ENCODE data around the gene FFAR3. TPM values are rescaled to one million over a fixed set of nuclear protein-coding genes. Genes with fewer than 3 reads are reported as not detected.
A peak's percentile ranks its signal among the peaks of the same experiment; 100 is the strongest.

Gene FFAR3
- total and polyA plus RNA-seq, 2 of the 13 experiments (the other 11 are each of a cell fraction or from before 2014, with no cell fraction given): not detected

DNA sequence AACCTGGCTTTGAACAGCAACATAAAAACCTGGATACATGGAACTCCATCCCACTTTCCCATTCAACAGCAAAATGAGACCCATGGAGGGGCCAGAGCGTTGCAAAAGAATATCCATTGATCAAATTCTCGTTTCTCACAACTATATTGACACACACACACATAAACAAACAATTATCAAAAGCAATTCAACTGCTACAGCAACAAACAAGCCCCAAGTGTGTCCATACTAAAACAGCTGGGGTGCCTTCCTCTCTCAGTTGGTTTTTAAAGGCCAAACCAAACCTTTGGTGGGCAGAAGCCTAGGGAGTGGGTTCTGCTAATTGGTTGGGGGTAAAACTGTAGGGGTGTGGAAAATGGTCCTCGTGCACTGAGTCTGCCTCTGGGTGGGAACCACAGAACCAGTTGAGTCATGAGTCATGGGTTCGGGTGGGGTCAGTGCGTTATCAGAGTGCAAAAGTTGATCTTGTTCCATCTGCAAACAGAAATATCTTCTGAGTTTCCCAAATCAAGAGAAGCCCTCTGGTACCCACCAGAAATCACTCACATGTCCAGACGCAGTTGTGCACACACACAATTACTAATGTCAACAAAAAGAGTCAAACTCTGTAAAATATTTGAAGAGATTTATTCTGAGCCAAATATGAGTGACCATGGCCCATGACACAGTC, 31.1 kb downstream of the FFAR3 start (continued):
- TF ChIP-seq DMAP1 (CRISPR knock-in tag; IDR thresholded peaks at IDR 0.05) (0 out of 2 replicates have a peak, but pooled peaks have one; percentile 5), MTA1 (CRISPR knock-in tag; IDR thresholded peaks at IDR 0.05; ENCODE audit: borderline replicate concordance) (peak; percentile 39; the same call in 1 of the 2 replicates), SOX6 (IDR thresholded peaks at IDR 0.05) (no peak), SOX6 (CRISPR knock-in tag; IDR thresholded peaks at IDR 0.05) (peak; percentile 56; the same call in 1 of the 2 replicates), SALL1 (CRISPR knock-in tag; IDR thresholded peaks at IDR 0.05) (peak; percentile 82), NCOA2 (CRISPR knock-in tag; IDR thresholded peaks at IDR 0.05) (0 out of 2 replicates have a peak, but pooled peaks have one; percentile 48), ZMYM2 (CRISPR knock-in tag; IDR thresholded peaks at IDR 0.05) (no peak)
- TF ChIP-seq, protein P1, sequence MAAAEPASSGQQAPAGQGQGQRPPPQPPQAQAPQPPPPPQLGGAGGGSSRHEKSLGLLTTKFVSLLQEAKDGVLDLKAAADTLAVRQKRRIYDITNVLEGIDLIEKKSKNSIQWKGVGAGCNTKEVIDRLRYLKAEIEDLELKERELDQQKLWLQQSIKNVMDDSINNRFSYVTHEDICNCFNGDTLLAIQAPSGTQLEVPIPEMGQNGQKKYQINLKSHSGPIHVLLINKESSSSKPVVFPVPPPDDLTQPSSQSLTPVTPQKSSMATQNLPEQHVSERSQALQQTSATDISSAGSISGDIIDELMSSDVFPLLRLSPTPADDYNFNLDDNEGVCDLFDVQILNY (CRISPR knock-in tag; conservative IDR thresholded peaks at IDR 0.05): no peak
- TF ChIP-seq, protein P2, sequence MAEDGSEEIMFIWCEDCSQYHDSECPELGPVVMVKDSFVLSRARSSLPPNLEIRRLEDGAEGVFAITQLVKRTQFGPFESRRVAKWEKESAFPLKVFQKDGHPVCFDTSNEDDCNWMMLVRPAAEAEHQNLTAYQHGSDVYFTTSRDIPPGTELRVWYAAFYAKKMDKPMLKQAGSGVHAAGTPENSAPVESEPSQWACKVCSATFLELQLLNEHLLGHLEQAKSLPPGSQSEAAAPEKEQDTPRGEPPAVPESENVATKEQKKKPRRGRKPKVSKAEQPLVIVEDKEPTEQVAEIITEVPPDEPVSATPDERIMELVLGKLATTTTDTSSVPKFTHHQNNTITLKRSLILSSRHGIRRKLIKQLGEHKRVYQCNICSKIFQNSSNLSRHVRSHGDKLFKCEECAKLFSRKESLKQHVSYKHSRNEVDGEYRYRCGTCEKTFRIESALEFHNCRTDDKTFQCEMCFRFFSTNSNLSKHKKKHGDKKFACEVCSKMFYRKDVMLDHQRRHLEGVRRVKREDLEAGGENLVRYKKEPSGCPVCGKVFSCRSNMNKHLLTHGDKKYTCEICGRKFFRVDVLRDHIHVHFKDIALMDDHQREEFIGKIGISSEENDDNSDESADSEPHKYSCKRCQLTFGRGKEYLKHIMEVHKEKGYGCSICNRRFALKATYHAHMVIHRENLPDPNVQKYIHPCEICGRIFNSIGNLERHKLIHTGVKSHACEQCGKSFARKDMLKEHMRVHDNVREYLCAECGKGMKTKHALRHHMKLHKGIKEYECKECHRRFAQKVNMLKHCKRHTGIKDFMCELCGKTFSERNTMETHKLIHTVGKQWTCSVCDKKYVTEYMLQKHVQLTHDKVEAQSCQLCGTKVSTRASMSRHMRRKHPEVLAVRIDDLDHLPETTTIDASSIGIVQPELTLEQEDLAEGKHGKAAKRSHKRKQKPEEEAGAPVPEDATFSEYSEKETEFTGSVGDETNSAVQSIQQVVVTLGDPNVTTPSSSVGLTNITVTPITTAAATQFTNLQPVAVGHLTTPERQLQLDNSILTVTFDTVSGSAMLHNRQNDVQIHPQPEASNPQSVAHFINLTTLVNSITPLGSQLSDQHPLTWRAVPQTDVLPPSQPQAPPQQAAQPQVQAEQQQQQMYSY (CRISPR knock-in tag; IDR thresholded peaks at IDR 0.05): peak; percentile 51; the same call in 1 of the 2 replicates
- TF ChIP-seq, protein P3, sequence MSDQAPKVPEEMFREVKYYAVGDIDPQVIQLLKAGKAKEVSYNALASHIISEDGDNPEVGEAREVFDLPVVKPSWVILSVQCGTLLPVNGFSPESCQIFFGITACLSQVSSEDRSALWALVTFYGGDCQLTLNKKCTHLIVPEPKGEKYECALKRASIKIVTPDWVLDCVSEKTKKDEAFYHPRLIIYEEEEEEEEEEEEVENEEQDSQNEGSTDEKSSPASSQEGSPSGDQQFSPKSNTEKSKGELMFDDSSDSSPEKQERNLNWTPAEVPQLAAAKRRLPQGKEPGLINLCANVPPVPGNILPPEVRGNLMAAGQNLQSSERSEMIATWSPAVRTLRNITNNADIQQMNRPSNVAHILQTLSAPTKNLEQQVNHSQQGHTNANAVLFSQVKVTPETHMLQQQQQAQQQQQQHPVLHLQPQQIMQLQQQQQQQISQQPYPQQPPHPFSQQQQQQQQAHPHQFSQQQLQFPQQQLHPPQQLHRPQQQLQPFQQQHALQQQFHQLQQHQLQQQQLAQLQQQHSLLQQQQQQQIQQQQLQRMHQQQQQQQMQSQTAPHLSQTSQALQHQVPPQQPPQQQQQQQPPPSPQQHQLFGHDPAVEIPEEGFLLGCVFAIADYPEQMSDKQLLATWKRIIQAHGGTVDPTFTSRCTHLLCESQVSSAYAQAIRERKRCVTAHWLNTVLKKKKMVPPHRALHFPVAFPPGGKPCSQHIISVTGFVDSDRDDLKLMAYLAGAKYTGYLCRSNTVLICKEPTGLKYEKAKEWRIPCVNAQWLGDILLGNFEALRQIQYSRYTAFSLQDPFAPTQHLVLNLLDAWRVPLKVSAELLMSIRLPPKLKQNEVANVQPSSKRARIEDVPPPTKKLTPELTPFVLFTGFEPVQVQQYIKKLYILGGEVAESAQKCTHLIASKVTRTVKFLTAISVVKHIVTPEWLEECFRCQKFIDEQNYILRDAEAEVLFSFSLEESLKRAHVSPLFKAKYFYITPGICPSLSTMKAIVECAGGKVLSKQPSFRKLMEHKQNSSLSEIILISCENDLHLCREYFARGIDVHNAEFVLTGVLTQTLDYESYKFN (CRISPR knock-in tag; conservative IDR thresholded peaks at IDR 0.05): peak; percentile 42
- TF ChIP-seq, protein P4, sequence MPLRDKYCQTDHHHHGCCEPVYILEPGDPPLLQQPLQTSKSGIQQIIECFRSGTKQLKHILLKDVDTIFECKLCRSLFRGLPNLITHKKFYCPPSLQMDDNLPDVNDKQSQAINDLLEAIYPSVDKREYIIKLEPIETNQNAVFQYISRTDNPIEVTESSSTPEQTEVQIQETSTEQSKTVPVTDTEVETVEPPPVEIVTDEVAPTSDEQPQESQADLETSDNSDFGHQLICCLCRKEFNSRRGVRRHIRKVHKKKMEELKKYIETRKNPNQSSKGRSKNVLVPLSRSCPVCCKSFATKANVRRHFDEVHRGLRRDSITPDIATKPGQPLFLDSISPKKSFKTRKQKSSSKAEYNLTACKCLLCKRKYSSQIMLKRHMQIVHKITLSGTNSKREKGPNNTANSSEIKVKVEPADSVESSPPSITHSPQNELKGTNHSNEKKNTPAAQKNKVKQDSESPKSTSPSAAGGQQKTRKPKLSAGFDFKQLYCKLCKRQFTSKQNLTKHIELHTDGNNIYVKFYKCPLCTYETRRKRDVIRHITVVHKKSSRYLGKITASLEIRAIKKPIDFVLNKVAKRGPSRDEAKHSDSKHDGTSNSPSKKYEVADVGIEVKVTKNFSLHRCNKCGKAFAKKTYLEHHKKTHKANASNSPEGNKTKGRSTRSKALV (CRISPR knock-in tag; IDR thresholded peaks at IDR 0.05): 0 out of 2 replicates have a peak, but pooled peaks have one; percentile 31
- TF ChIP-seq, protein P5, sequence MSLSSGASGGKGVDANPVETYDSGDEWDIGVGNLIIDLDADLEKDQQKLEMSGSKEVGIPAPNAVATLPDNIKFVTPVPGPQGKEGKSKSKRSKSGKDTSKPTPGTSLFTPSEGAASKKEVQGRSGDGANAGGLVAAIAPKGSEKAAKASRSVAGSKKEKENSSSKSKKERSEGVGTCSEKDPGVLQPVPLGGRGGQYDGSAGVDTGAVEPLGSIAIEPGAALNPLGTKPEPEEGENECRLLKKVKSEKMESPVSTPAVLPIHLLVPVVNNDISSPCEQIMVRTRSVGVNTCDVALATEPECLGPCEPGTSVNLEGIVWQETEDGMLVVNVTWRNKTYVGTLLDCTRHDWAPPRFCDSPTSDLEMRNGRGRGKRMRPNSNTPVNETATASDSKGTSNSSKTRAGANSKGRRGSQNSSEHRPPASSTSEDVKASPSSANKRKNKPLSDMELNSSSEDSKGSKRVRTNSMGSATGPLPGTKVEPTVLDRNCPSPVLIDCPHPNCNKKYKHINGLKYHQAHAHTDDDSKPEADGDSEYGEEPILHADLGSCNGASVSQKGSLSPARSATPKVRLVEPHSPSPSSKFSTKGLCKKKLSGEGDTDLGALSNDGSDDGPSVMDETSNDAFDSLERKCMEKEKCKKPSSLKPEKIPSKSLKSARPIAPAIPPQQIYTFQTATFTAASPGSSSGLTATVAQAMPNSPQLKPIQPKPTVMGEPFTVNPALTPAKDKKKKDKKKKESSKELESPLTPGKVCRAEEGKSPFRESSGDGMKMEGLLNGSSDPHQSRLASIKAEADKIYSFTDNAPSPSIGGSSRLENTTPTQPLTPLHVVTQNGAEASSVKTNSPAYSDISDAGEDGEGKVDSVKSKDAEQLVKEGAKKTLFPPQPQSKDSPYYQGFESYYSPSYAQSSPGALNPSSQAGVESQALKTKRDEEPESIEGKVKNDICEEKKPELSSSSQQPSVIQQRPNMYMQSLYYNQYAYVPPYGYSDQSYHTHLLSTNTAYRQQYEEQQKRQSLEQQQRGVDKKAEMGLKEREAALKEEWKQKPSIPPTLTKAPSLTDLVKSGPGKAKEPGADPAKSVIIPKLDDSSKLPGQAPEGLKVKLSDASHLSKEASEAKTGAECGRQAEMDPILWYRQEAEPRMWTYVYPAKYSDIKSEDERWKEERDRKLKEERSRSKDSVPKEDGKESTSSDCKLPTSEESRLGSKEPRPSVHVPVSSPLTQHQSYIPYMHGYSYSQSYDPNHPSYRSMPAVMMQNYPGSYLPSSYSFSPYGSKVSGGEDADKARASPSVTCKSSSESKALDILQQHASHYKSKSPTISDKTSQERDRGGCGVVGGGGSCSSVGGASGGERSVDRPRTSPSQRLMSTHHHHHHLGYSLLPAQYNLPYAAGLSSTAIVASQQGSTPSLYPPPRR (CRISPR knock-in tag; IDR thresholded peaks at IDR 0.05; ENCODE audit: borderline replicate concordance): peak; percentile 49; the same call in 1 of the 2 replicates
